IMR-90 (cell line): Measurements from ENCODE around the gene KIRREL1. TPM values are rescaled to one million over a fixed set of nuclear protein-coding genes. Genes with fewer than 3 reads are reported as not detected.

ENCODE experiments used
- ATAC-seq: fragments of 200-7000 bp; cut with Tn5 transposase; 2 replicates; pipeline ENCODE4 v1.9.1; 2020; ENCODE audit warnings: low read depth, mild to moderate bottlenecking, moderate library complexity
- BruUV-seq: library from RNA; stranded (reverse); fragments of 400-500 nt; replicated peaks from 2 replicates; lab custom pipeline; 2021; lab: Mats Ljungman, UMichigan
- CTCF ChIA-PET: fragments of 300-600 bp; formaldehyde crosslinking; extraction: SDS; loops from one replicate; lab custom pipeline; 2021; ENCODE audit warnings: antibody characterized with exemption; lab: Yijun Ruan, JAX
- POLR2A ChIA-PET: fragments of 300-600 bp; sonication (Branson Sonifier 250); formaldehyde crosslinking; loops from one replicate; lab custom pipeline; 2022; ENCODE audit warnings: antibody characterized with exemption; ENCODE audit not compliant: unreplicated experiment; lab: Charles Lee
- DNase-seq: peaks from one replicate; pipeline ENCODE4 v3.0.0; 2013
- H2AFZ ChIP-seq: replicated peaks from 2 replicates; pipeline ENCODE3; 2013; ENCODE audit warnings: low read length, mild to moderate bottlenecking; ENCODE audit not compliant: poor library complexity
- H2AK5ac ChIP-seq: 2 replicates; pipeline ENCODE4 v1.6.1; 2013; ENCODE audit warnings: low read depth, low read length, inconsistent platforms
- H2AK9ac ChIP-seq: replicated peaks from 2 replicates; pipeline ENCODE3; 2013; ENCODE audit warnings: mild to moderate bottlenecking, low read depth, low read length, moderate library complexity; ENCODE audit not compliant: poor library complexity
- H2BK120ac ChIP-seq: 2 replicates; pipeline ENCODE4 v1.6.1; 2013; ENCODE audit warnings: low read depth, low read length, inconsistent platforms
- H2BK15ac ChIP-seq: 3 replicates; pipeline ENCODE4 v1.6.1; 2013; ENCODE audit warnings: low read depth, low read length, inconsistent platforms
- H2BK20ac ChIP-seq: 2 replicates; pipeline ENCODE4 v1.6.1; 2013; ENCODE audit warnings: low read depth, mild to moderate bottlenecking, inconsistent platforms, low read length, moderate library complexity
- H2BK5ac ChIP-seq: 2 replicates; pipeline ENCODE4 v1.6.1; 2013; ENCODE audit warnings: mild to moderate bottlenecking, low read depth, low read length, inconsistent platforms; ENCODE audit not compliant: poor library complexity, severe bottlenecking
- H3K14ac ChIP-seq: replicated peaks from 2 replicates; pipeline ENCODE4 v1.6.1; 2013; ENCODE audit warnings: low read depth, low read length, inconsistent platforms
- H3K18ac ChIP-seq: 2 replicates; pipeline ENCODE4 v1.6.1; 2013; ENCODE audit warnings: low read depth, low read length, control low read depth
- H3K23ac ChIP-seq: 2 replicates; pipeline ENCODE4 v1.6.1; 2013; ENCODE audit warnings: low read depth, low read length, inconsistent platforms
- H3K27ac ChIP-seq: 2 replicates; pipeline ENCODE4 v1.5.1; 2013; ENCODE audit warnings: mild to moderate bottlenecking, control low read depth, low read length; ENCODE audit not compliant: insufficient read depth
- H3K27me3 ChIP-seq: 2 replicates; pipeline ENCODE4 v1.6.1; 2013; ENCODE audit warnings: low read length; ENCODE audit not compliant: control insufficient read depth, insufficient read depth
- H3K36me3 ChIP-seq: 2 replicates; pipeline ENCODE4 v1.6.1; 2013; ENCODE audit warnings: low read length, mixed read lengths; ENCODE audit not compliant: control insufficient read depth, insufficient read depth
- H3K4ac ChIP-seq: 2 replicates; pipeline ENCODE4 v1.6.1; 2013; ENCODE audit warnings: low read depth, low read length, inconsistent platforms
- H3K4me1 ChIP-seq: 2 replicates; pipeline ENCODE4 v1.6.1; 2013; ENCODE audit warnings: low read length, mixed read lengths; ENCODE audit not compliant: control insufficient read depth, insufficient read depth
- H3K4me2 ChIP-seq: 2 replicates; pipeline ENCODE4 v1.6.1; 2013; ENCODE audit warnings: low read depth, mild to moderate bottlenecking, control low read depth, low read length, moderate library complexity
- H3K4me3 ChIP-seq: 2 replicates; pipeline ENCODE4 v1.5.1; 2013; ENCODE audit warnings: low read depth, mild to moderate bottlenecking, control low read depth, low read length, moderate library complexity; ENCODE audit not compliant: insufficient read depth
- H3K56ac ChIP-seq: 2 replicates; pipeline ENCODE4 v1.6.1; 2013; ENCODE audit warnings: low read length, inconsistent platforms; ENCODE audit not compliant: insufficient read depth; ENCODE audit errors: extremely low read depth
- H3K79me1 ChIP-seq, 2 experiments: 2 replicates each; pipeline ENCODE4 v1.6.1; 2013; ENCODE audit warnings: low read length in 2 of 2, inconsistent platforms in 1 of 2, low read depth in 1 of 2
- H3K9ac ChIP-seq: 2 replicates; pipeline ENCODE4 v1.6.1; 2013; ENCODE audit warnings: low read depth, low read length, control low read depth
- H3K9me1 ChIP-seq: 2 replicates; pipeline ENCODE4 v1.6.1; 2013; ENCODE audit warnings: low read length, inconsistent platforms; ENCODE audit not compliant: insufficient read depth
- H3K9me3 ChIP-seq: 2 replicates; pipeline ENCODE4 v1.6.1; 2013; ENCODE audit warnings: low read length; ENCODE audit not compliant: control insufficient read depth, insufficient read depth
- H4K20me1 ChIP-seq: 2 replicates; pipeline ENCODE4 v1.6.1; 2013; ENCODE audit warnings: low read length, inconsistent platforms; ENCODE audit not compliant: insufficient read depth
- H4K5ac ChIP-seq: 2 replicates; pipeline ENCODE4 v1.6.1; 2013; ENCODE audit warnings: mild to moderate bottlenecking, low read depth, low read length, control low read depth
- H4K8ac ChIP-seq, 2 experiments: 2 replicates each; pipeline ENCODE4 v1.6.1; 2013; ENCODE audit warnings: low read depth in 2 of 2, low read length in 2 of 2, control low read depth in 1 of 2, inconsistent platforms in 1 of 2
- H4K91ac ChIP-seq: 2 replicates; pipeline ENCODE4 v1.6.1; 2013; ENCODE audit warnings: low read depth, low read length, inconsistent platforms; ENCODE audit not compliant: insufficient read depth
- BHLHE40 ChIP-seq: fragments of 150-350 bp; IDR thresholded peaks from 2 replicates; pipeline ENCODE4 v1.6.1; 2016; ENCODE audit warnings: mild to moderate bottlenecking, low read depth, low read length
- CEBPB ChIP-seq: IDR thresholded peaks from 2 replicates; pipeline ENCODE4 v1.6.1; 2012; ENCODE audit warnings: low read depth, low read length, improper control_type of control experiment
- CHD1 ChIP-seq: IDR thresholded peaks from 2 replicates; pipeline ENCODE4 v1.6.1; 2012; ENCODE audit warnings: low read depth, low read length, improper control_type of control experiment
- FOS ChIP-seq: fragments of 150-350 bp; IDR thresholded peaks from 2 replicates; pipeline ENCODE4 v1.6.1; 2016; ENCODE audit warnings: low read depth, low read length
- MAFK ChIP-seq: IDR thresholded peaks from 2 replicates; pipeline ENCODE4 v1.6.1; 2012; ENCODE audit warnings: low read depth, low read length, improper control_type of control experiment
- MAZ ChIP-seq: IDR thresholded peaks from 2 replicates; pipeline ENCODE4 v1.6.1; 2012; ENCODE audit warnings: low read depth, mild to moderate bottlenecking, low read length, improper control_type of control experiment, moderate library complexity, borderline replicate concordance
- POLR2A ChIP-seq: IDR thresholded peaks from 2 replicates; pipeline ENCODE4 v1.6.1; 2012; ENCODE audit warnings: mild to moderate bottlenecking, low read depth, low read length
- RCOR1 ChIP-seq: IDR thresholded peaks from 2 replicates; pipeline ENCODE4 v1.6.1; 2012; ENCODE audit warnings: mild to moderate bottlenecking, low read length, improper control_type of control experiment; ENCODE audit not compliant: insufficient replicate concordance
- RFX5 ChIP-seq: IDR thresholded peaks from 2 replicates; pipeline ENCODE4 v1.8.0; 2012; ENCODE audit warnings: low read depth, mild to moderate bottlenecking, low read length, moderate library complexity
- SMC3 ChIP-seq: fragments of 150-350 bp; IDR thresholded peaks from 2 replicates; pipeline ENCODE4 v1.6.1; 2016; ENCODE audit warnings: low read depth, mild to moderate bottlenecking, antibody characterized with exemption, low read length, moderate library complexity
- WGBS, 2 experiments: methylation state at CpG; one replicate each; pipeline versions ENCODE4 v1.1.5 to v1.1.7; 2013; ENCODE audit warnings: missing lambda C conversion rate in 2 of 2; ENCODE audit not compliant: insufficient read length in 1 of 2; ENCODE audit errors: extremely low coverage in 2 of 2; 5-methylcytosine and 5-hydroxymethylcytosine counted together
- dilution Hi-C: fragments of 300-500 bp; cut with HindIII; formaldehyde crosslinking; loops from one replicate; pipeline ENCODE4 v1.14.3; 2018; ENCODE audit warnings: low sequenced_read_pairs; ENCODE audit not compliant: unreplicated experiment
- in situ Hi-C: fragments of 300-500 bp; cut with MboI; formaldehyde crosslinking; loops from 3 replicates; pipeline ENCODE4 v1.14.3; 2019; ENCODE audit warnings: low sequenced_read_pairs, inconsistent platforms, mixed read lengths
- intact Hi-C: fragments of 100-400 bp; cut with micrococcal nuclease; formaldehyde crosslinking; loops from 2 replicates; pipeline ENCODE4 v1.10.0; 2022
- polyA plus RNA-seq, 3 experiments: library from polyadenylated mRNA; depleted of rRNA; stranded (reverse); fragments of >200 nt; gene quantifications; 2 replicates each; pipeline ENCODE4 v1.2.3, GENCODE V29; 2012; ENCODE audit warnings: low replicate concordance in 1 of 3
- total RNA-seq: library from RNA; depleted of rRNA; stranded (reverse); fragments of >200 nt; gene quantifications from 2 replicates; pipeline ENCODE4 v1.2.3, GENCODE V29; 2012
- TF ChIP-seq, protein P1 (sequence below): fragments of 150-350 bp; IDR thresholded peaks from 2 replicates; pipeline ENCODE4 v1.6.1; 2017; ENCODE audit warnings: mild to moderate bottlenecking, antibody characterized with exemption, low read length, low read depth

Gene KIRREL1
- total and polyA plus RNA-seq, 2 of the 4 experiments (the other 2 are of a cell fraction), result 58.1 to 64.7 TPM

DNA sequence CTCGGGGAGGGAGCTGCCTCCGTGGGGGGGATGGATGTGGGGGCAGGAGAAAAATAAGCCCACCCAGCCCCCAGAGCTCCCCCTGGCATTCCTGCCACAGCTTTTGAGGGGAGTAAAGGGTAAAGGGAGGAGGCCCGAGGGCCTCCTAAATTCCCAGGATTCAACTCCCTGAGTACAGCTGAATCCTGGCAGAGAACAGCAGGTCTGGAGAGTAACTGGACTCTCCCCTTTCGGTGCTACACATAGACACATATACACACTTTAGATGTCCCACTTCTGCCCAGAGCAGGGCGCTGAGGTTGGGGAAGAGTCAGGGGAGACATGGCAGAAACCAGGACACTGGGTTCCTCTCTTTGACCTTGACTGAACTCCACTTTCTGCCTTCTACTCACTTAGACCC, 3.0 kb downstream of the KIRREL1 start:
- no peak overlapping the region for H3K4me3 ChIP-seq
- H3K9me1 ChIP-seq, result peaks cover 36% of the 10 kb centered on the region
- no peak overlapping the region for H2BK20ac ChIP-seq
- peak overlapping the region; percentile 69 for H3K14ac ChIP-seq
- peak overlapping the region; percentile 61 for H2AK5ac ChIP-seq
- in situ Hi-C loops (no loop called here), intact Hi-C loops (no loop called here), dilution Hi-C loops (no loop called here)
- H3K18ac ChIP-seq, result no peak overlapping the region
- TF ChIP-seq, protein P1, sequence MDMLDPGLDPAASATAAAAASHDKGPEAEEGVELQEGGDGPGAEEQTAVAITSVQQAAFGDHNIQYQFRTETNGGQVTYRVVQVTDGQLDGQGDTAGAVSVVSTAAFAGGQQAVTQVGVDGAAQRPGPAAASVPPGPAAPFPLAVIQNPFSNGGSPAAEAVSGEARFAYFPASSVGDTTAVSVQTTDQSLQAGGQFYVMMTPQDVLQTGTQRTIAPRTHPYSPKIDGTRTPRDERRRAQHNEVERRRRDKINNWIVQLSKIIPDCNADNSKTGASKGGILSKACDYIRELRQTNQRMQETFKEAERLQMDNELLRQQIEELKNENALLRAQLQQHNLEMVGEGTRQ, result no peak
- TF ChIP-seq RCOR1 (no peak), CHD1 (no peak), CEBPB (no peak), FOS (no peak), POLR2A (no peak), RFX5 (no peak), MAFK (no peak), BHLHE40 (no peak), MAZ (no peak), SMC3 (no peak)
- no peaks in the 10 kb centered on the region for H3K9me3 ChIP-seq
- H2BK120ac ChIP-seq, result peak overlapping the region; percentile 41; the same call in 1 of the 2 replicates
- no peak overlapping the region for H2AFZ ChIP-seq
- H2BK5ac ChIP-seq, result no peak overlapping the region
- peaks cover 2% of the 10 kb centered on the region; the same call in 1 of the 2 replicates for H3K36me3 ChIP-seq
- no peak for ATAC-seq
- H3K79me1 ChIP-seq, result peaks cover 1 to 71% of the 10 kb centered on the region in 2 experiments; a peak in 3 of 4 replicates
- ChIA-PET CTCF (interaction anchor here (0.8 to 1.7 kb wide), 5 partner anchors 25 to 75 kb away, joined by 3 to 8 read pairs (median 4); no protein-coding TSS in a partner anchor), POLR2A (interaction anchor here (1.4 kb wide), 1 partner anchor 14 kb away, joined by 4 read pairs; no protein-coding TSS in a partner anchor)
- no peak overlapping the region for H4K8ac ChIP-seq
- no peak overlapping the region for H4K5ac ChIP-seq
- H3K23ac ChIP-seq, result peak overlapping the region; percentile 95
- peak overlapping the region; percentile 97; the same call in 1 of the 2 replicates for H3K9ac ChIP-seq
- peaks cover 25% of the 10 kb centered on the region for H3K4me1 ChIP-seq
- BruUV-seq, result no TSS peak
- no peak overlapping the region for H2BK15ac ChIP-seq
- no peaks in the 10 kb centered on the region for H3K27me3 ChIP-seq
- no peak for DNase-seq
- peak overlapping the region; percentile 34 for H2AK9ac ChIP-seq
- H3K27ac ChIP-seq, result peak overlapping the region; percentile 26; the same call in 1 of the 2 replicates
- H3K56ac ChIP-seq, result no peak overlapping the region
- H4K91ac ChIP-seq, result peak overlapping the region; percentile 11; the same call in 1 of the 2 replicates
- H3K4me2 ChIP-seq, result peak overlapping the region; percentile 93; the same call in 1 of the 2 replicates
- peak overlapping the region; percentile 77 for H3K4ac ChIP-seq
- no CpG with 5 or more reads among the region's 5 CpGs for WGBS, 2 experiments
- H4K20me1 ChIP-seq, result peaks cover 61% of the 10 kb centered on the region
